Loucy (cell line): ENCODE measurements around the gene PHACTR2.

ENCODE experiments used
- EZH2phosphoT487 ChIP-seq: fragments of 200-600 bp; IDR thresholded peaks from 2 replicates; pipeline ENCODE4 v1.6.1; 2018; ENCODE audit warnings: antibody characterized with exemption, mild to moderate bottlenecking, moderate library complexity, borderline replicate concordance
- TF ChIP-seq, protein P1 (sequence below): fragments of 200-600 bp; sonication (generic); conservative IDR thresholded peaks from 2 replicates; pipeline ENCODE4 v1.5.1; 2014; ENCODE audit warnings: mild to moderate bottlenecking, antibody characterized with exemption, low read length

DNA sequence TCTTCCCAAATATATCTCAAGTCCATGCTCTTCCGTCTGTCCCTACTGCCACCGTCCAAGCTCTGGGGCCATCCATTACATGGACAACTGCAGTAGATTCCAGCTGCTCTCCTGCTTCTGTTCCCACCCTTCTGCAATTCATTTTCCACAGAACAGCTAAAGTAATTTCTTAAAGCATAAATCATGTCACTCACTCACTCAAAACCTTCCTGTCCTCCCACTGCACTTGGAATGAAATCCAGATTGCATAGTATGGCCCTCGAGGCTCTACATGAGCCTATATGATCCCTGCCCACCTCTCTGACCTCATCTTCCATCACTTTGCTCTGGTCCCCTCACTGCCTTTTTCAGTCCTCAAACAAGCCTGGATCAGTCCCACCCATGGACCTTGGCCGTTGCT, 10.9 kb downstream of the PHACTR2 start:
- TF ChIP-seq, protein P1, sequence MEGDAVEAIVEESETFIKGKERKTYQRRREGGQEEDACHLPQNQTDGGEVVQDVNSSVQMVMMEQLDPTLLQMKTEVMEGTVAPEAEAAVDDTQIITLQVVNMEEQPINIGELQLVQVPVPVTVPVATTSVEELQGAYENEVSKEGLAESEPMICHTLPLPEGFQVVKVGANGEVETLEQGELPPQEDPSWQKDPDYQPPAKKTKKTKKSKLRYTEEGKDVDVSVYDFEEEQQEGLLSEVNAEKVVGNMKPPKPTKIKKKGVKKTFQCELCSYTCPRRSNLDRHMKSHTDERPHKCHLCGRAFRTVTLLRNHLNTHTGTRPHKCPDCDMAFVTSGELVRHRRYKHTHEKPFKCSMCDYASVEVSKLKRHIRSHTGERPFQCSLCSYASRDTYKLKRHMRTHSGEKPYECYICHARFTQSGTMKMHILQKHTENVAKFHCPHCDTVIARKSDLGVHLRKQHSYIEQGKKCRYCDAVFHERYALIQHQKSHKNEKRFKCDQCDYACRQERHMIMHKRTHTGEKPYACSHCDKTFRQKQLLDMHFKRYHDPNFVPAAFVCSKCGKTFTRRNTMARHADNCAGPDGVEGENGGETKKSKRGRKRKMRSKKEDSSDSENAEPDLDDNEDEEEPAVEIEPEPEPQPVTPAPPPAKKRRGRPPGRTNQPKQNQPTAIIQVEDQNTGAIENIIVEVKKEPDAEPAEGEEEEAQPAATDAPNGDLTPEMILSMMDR: no peak
- no peak for TF ChIP-seq EZH2phosphoT487
